Activated T-cell treated with anti-CD3 and anti-CD28 coated beads, Interleukin-2, amount 50 U/mL, for 1 hour (primary cell): ENCODE results near the gene NT5C2.

Experiments used
- DNase-seq: peaks from one replicate; pipeline ENCODE4 v3.0.0-alpha.2; 2020

The NT5C2 gene

GRCh38 chr10:103120977-103121735, 71.9 kb downstream of the NT5C2 start:
- DNase-seq = no peak

GRCh38 chr10:103120546-103120945, 72.5 kb downstream of the NT5C2 start:
- no peak for DNase-seq

- DNase-seq = no peak
Observed at GRCh38 chr10:103117247-103117646, 75.8 kb downstream of the NT5C2 start.

- no peak for DNase-seq
Observed at GRCh38 chr10:103114876-103115275, 78.2 kb downstream of the NT5C2 start.

GRCh38 chr10:103111918-103112877, 80.9 kb downstream of the NT5C2 start:
- no peak for DNase-seq

GRCh38 chr10:103111031-103111917, 81.8 kb downstream of the NT5C2 start:
- DNase-seq = no peak

- DNase-seq = no peak
Observed at GRCh38 chr10:103110407-103110806, 82.7 kb downstream of the NT5C2 start.

- no peak for DNase-seq
Observed at GRCh38 chr10:103109821-103110220, 83.3 kb downstream of the NT5C2 start.

- no peak for DNase-seq
Observed at GRCh38 chr10:103106539-103106938, 86.5 kb downstream of the NT5C2 start.

- no peak for DNase-seq
Observed at GRCh38 chr10:103105462-103105861, 87.6 kb downstream of the NT5C2 start.

GRCh38 chr10:103104721-103105120, 88.4 kb downstream of the NT5C2 start:
- DNase-seq = no peak

GRCh38 chr10:103103989-103104388, 89.1 kb downstream of the NT5C2 start:
- no peak for DNase-seq

GRCh38 chr10:103102195-103102594, 90.9 kb downstream of the NT5C2 start:
- DNase-seq = no peak

GRCh38 chr10:103100620-103101019, 92.5 kb downstream of the NT5C2 start:
- DNase-seq = no peak

- no peak for DNase-seq
Observed at GRCh38 chr10:103098240-103098639, 94.8 kb downstream of the NT5C2 start.

- DNase-seq = no peak
Observed at GRCh38 chr10:103096130-103096529, 96.9 kb downstream of the NT5C2 start.

- no peak for DNase-seq
Observed at GRCh38 chr10:103095005-103095404, 98.1 kb downstream of the NT5C2 start.

- no peak for DNase-seq
Observed at GRCh38 chr10:103090911-103091310, 102.2 kb downstream of the NT5C2 start.

GRCh38 chr10:103089493-103089892, 103.6 kb downstream of the NT5C2 start:
- DNase-seq = no peak

GRCh38 chr10:103086799-103087198, 106.3 kb downstream of the NT5C2 start:
- DNase-seq = no peak

- DNase-seq = no peak
Observed at GRCh38 chr10:103086261-103086660, 106.8 kb downstream of the NT5C2 start.

GRCh38 chr10:103083977-103084320, 109.1 kb downstream of the NT5C2 start:
- no peak for DNase-seq
